Breast epithelium (tissue), 4 donors: ENCODE data around the gene NABP2. TPM values are rescaled to one million over a fixed set of nuclear protein-coding genes. Genes with fewer than 3 reads are reported as not detected.

Experiments
- DNase-seq, 2 donors: peaks; one replicate each; pipeline ENCODE4 v3.0.0-alpha.2; 2019; ENCODE audit warnings: low spot score in 2 of 2
- H3K27ac ChIP-seq, 2 donors: fragments of 200-600 bp; sonication (generic) in 1 of 2; one replicate each; pipeline ENCODE4 v1.5.1; 2016 to 2019; ENCODE audit warnings: mild to moderate bottlenecking in 1 of 2
- H3K27me3 ChIP-seq, 2 donors: fragments of 200-600 bp; sonication (generic) in 1 of 2; one replicate each; pipeline versions ENCODE4 v1.5.1 to v1.6.0; 2017 to 2019; ENCODE audit warnings: control low read depth in 1 of 2, mild to moderate bottlenecking in 1 of 2
- H3K36me3 ChIP-seq: fragments of 200-600 bp; one replicate; pipeline ENCODE4 v1.5.1; 2019
- H3K4me1 ChIP-seq, 2 donors: fragments of 200-600 bp; sonication (generic); one replicate each; pipeline ENCODE4 v1.5.1; 2016 to 2019; ENCODE audit warnings: control low read depth in 1 of 2
- H3K4me3 ChIP-seq, 3 donors: fragments of 200-600 bp; sonication (generic); 1 replicate in 2 of 3; 2 replicates in 1 of 3; pipeline ENCODE4 v1.5.1; 2016 to 2019; ENCODE audit warnings: mild to moderate bottlenecking in 3 of 3, moderate library complexity in 2 of 3
- H3K9me3 ChIP-seq, 2 donors: fragments of 200-600 bp; sonication (generic) in 1 of 2; one replicate each; pipeline ENCODE4 v1.5.1; 2016 to 2019; ENCODE audit warnings: control low read depth in 1 of 2
- POLR2A ChIP-seq: fragments of 450-650 bp; IDR thresholded peaks from one replicate; pipeline ENCODE4 v1.6.1; 2016; ENCODE audit warnings: antibody characterized with exemption, mild to moderate bottlenecking, moderate library complexity
- POLR2AphosphoS5 ChIP-seq, 3 donors: sonication (generic); formaldehyde crosslinking; IDR thresholded peaks; one replicate each; pipeline ENCODE4 v1.6.1; 2017; ENCODE audit warnings: antibody characterized with exemption in 3 of 3
- intact Hi-C: fragments of 100-400 bp; cut with DNase I; formaldehyde crosslinking; loops from one replicate; pipeline ENCODE4 v1.15.1; 2023; ENCODE audit warnings: low total_unique reads
- total RNA-seq, 3 donors: library from RNA; depleted of rRNA; stranded (reverse); fragments of >200 nt; gene quantifications; one replicate each; pipeline ENCODE4 v1.1.0, GENCODE V29; 2016
- TF ChIP-seq, protein P1 (sequence below), 3 donors: fragments of 450-650 bp; IDR thresholded peaks; one replicate each; pipeline ENCODE4 v1.5.1; 2016 to 2017; ENCODE audit warnings: antibody characterized with exemption in 3 of 3, mild to moderate bottlenecking in 3 of 3, moderate library complexity in 3 of 3

Gene NABP2
- total RNA-seq, 3 donors from 2014 or later, result 24.7 to 31.2 (median 27.5) TPM

DNA sequence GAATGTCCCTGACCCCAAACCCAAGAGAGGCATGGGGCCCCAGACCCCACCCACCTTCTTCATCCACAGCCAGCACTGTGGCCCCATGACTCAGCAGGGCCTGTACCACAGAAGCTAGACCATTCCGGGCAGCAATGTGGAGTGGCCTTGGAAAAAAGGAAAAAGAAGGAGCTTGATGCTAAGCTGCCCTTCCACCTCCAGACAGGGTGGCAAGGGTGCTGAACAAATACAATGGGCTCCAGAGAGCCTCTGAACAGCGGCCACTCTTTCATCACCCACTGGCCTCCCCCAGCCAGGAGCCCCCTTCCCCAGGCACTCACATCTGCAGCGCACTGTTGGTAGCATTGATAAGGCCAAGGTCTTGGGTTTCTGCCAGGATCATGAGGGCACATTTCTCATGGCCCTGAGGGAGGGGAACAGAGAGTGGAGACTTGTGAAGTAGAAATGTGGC, 19.6 kb downstream of the NABP2 start:
- Histone ChIP-seq H3K27ac (no peak overlapping the region), H3K9me3 (no peaks in the 10 kb centered on the region), H3K27me3 (no peaks in the 10 kb centered on the region), H3K4me1 (no peaks in the 10 kb centered on the region), H3K4me3 (no peak overlapping the region), H3K36me3 (peaks cover 23% of the 10 kb centered on the region)
- intact Hi-C loops, result no loop called here
- TF ChIP-seq POLR2A (no peak), POLR2AphosphoS5 (IDR thresholded peaks at IDR 0.05) (no peak)
- TF ChIP-seq, protein P1, sequence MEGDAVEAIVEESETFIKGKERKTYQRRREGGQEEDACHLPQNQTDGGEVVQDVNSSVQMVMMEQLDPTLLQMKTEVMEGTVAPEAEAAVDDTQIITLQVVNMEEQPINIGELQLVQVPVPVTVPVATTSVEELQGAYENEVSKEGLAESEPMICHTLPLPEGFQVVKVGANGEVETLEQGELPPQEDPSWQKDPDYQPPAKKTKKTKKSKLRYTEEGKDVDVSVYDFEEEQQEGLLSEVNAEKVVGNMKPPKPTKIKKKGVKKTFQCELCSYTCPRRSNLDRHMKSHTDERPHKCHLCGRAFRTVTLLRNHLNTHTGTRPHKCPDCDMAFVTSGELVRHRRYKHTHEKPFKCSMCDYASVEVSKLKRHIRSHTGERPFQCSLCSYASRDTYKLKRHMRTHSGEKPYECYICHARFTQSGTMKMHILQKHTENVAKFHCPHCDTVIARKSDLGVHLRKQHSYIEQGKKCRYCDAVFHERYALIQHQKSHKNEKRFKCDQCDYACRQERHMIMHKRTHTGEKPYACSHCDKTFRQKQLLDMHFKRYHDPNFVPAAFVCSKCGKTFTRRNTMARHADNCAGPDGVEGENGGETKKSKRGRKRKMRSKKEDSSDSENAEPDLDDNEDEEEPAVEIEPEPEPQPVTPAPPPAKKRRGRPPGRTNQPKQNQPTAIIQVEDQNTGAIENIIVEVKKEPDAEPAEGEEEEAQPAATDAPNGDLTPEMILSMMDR (IDR thresholded peaks at IDR 0.05), result no peak
- DNase-seq, result no peak

DNA sequence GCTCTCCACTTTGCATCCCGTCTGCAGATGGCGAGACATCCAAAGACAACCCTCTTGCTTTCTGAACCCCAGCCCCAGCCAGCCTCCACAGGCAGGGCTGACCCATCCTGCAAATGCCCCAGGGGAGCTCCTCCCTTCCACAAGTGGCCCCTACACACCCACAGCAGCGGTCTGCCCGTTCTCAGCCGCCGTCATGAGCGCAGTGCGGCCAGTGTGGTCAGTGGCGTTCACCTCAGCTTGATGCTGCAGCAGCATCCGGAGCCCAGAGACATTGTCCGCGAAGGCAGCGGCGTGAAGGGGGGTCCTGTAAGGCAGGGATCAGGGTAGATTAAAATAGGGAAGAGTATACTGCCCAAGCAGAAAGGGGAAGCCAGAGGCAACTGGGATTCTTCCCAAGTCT, 20.4 kb downstream of the NABP2 start:
- no peak overlapping the region for H3K4me3 ChIP-seq
- H3K36me3 ChIP-seq, result peaks cover 23% of the 10 kb centered on the region
- no peaks in the 10 kb centered on the region for H3K9me3 ChIP-seq
- H3K27ac ChIP-seq, result no peak overlapping the region
- no peaks in the 10 kb centered on the region for H3K27me3 ChIP-seq
- no peak for DNase-seq
- intact Hi-C loops, result no loop called here
- H3K4me1 ChIP-seq, result no peaks in the 10 kb centered on the region
- TF ChIP-seq, protein P1 (IDR thresholded peaks at IDR 0.05), result no peak
- TF ChIP-seq POLR2A (no peak), POLR2AphosphoS5 (IDR thresholded peaks at IDR 0.05) (no peak)

DNA sequence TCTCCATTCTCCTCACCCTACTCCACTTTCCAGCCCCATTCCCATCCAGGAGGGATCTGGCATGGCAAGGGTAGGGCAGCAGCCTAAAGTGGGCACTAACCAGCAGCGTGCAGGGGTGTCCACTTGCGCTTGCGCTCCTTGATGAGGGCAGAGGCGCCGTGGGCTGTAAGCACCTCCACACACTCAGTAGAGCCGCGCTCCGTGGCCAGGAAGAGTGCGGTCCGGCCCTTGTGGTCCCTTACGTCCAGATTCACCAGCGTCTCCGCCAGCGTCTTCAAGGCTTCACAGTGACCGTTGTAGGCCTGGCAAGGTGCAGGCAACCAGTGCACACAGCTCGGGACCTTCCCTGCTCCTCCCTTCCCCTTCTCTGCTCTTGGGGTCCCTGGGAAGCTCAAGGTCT, 23.8 kb downstream of the NABP2 start:
- TF ChIP-seq POLR2AphosphoS5 (IDR thresholded peaks at IDR 0.05) (no peak), POLR2A (no peak)
- TF ChIP-seq, protein P1 (IDR thresholded peaks at IDR 0.05), result no peak
- H3K27ac ChIP-seq, result no peak overlapping the region
- H3K36me3 ChIP-seq, result peaks cover 34% of the 10 kb centered on the region
- H3K27me3 ChIP-seq, result no peaks in the 10 kb centered on the region
- intact Hi-C loops, result no loop called here
- no peaks in the 10 kb centered on the region for H3K4me1 ChIP-seq
- no peaks in the 10 kb centered on the region for H3K9me3 ChIP-seq
- H3K4me3 ChIP-seq, result no peak overlapping the region
- DNase-seq, result no peak

DNA sequence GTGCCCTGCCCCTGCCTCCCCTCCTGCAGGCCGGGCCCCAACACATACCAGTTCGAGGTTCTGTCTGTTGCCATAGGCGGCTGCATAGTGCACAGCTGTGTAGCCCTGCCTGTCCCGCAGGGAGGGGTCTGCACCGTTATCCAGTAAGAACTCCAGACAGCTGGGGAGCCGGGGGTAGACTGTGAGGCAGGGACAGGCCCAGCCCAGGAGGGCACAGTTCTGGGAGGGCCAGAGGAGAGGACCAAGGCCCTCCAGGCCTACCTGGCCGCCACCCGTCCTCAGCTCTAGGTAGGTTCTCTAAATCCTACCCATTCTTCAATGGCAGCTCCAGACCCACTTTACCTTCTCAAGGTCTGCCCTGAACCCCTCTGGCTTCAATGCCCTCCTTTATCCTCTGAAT, 24.6 kb downstream of the NABP2 start:
- Histone ChIP-seq H3K4me3 (no peak overlapping the region), H3K4me1 (no peaks in the 10 kb centered on the region), H3K27me3 (no peaks in the 10 kb centered on the region), H3K36me3 (peaks cover 32% of the 10 kb centered on the region), H3K27ac (no peak overlapping the region), H3K9me3 (no peaks in the 10 kb centered on the region)
- DNase-seq, result no peak
- TF ChIP-seq, protein P1 (IDR thresholded peaks at IDR 0.05), result no peak
- TF ChIP-seq POLR2AphosphoS5 (IDR thresholded peaks at IDR 0.05) (no peak), POLR2A (no peak)
- intact Hi-C loops, result no loop called here

DNA sequence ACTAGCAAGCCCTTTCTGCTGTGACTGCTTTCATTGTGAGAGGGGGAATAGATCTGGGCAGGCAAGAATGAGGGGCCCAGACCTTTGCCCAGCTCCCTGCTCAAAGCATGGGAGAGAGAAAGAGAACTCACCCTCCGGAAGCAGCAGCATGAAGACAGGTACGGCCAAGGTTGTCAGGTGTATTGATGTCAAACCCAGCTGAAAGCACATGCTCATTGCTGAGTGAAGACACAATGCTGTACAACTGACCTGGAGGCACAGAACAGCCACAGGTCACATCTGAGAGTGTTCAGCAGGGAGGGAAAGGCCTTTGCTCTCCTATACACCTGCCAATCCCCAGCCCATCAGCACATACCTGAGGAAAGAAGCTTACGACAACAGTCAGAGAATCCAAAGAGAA, 28.5 kb downstream of the NABP2 start:
- Histone ChIP-seq H3K36me3 (peaks cover 20% of the 10 kb centered on the region), H3K27me3 (no peaks in the 10 kb centered on the region), H3K27ac (no peak overlapping the region), H3K4me1 (peaks cover 0 to 12% of the 10 kb centered on the region in 2 donors), H3K4me3 (no peak overlapping the region), H3K9me3 (no peaks in the 10 kb centered on the region)
- intact Hi-C loops, result no loop called here
- no peak for DNase-seq
- TF ChIP-seq, protein P1 (IDR thresholded peaks at IDR 0.05), result no peak
- TF ChIP-seq POLR2AphosphoS5 (IDR thresholded peaks at IDR 0.05) (no peak), POLR2A (no peak)
